ENCODE measurements around the gene DRAXIN. TPM values are rescaled to one million over a fixed set of nuclear protein-coding genes. Genes with fewer than 3 reads are reported as not detected.

The DRAXIN gene
- total and polyA plus RNA-seq, 2 donors (not counting 3 experiments of a cell fraction or from before 2014, with no cell fraction given) = 0.44 to 3.2 TPM

DNA sequence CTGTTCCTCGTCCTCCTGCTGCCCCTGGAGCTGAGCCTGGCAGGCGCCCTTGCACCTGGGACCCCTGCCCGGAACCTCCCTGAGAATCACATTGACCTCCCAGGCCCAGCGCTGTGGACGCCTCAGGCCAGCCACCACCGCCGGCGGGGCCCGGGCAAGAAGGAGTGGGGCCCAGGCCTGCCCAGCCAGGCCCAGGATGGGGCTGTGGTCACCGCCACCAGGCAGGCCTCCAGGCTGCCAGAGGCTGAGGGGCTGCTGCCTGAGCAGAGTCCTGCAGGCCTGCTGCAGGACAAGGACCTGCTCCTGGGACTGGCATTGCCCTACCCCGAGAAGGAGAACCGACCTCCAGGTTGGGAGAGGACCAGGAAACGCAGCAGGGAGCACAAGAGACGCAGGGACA is 14.8 kb downstream of the DRAXIN start:
- Histone ChIP-seq H3K9me3 (replicated peaks; ENCODE audit: control insufficient read depth, insufficient read depth, low read length) (no peaks in the 10 kb centered on the region), H3K27ac (ENCODE audit: insufficient read depth, low read depth, low read length) (no peak overlapping the region), H3K4me1 (ENCODE audit: control insufficient read depth, extremely low read depth, insufficient read depth, low read length) (no peaks in the 10 kb centered on the region), H3K27me3 (ENCODE audit: control insufficient read depth in 2 of 2, insufficient read depth in 2 of 2, low read length in 2 of 2) (peaks cover 4 to 16% of the 10 kb centered on the region in 2 experiments), H4K20me1 (replicated peaks; ENCODE audit: control insufficient read depth, extremely low read depth, insufficient read depth, low read length) (no peaks in the 10 kb centered on the region), H3K9me1 (replicated peaks; ENCODE audit: control insufficient read depth, extremely low read depth, insufficient read depth, low read length) (no peaks in the 10 kb centered on the region), H3K9ac (replicated peaks; ENCODE audit: extremely low read depth, insufficient read depth, low read length) (no peak overlapping the region), H3K4me2 (ENCODE audit: insufficient read depth, low read length) (no peak overlapping the region), H3K4me3 (replicated peaks in 1 of 3; ENCODE audit: insufficient read depth in 1 of 3, low read depth in 1 of 3, low read length in 3 of 3) (no peak overlapping the region), H3K79me2 (ENCODE audit: control insufficient read depth, insufficient read depth, low read length) (no peaks in the 10 kb centered on the region), H3K36me3 (ENCODE audit: control insufficient read depth in 2 of 2, extremely low read depth in 1 of 2, insufficient read depth in 2 of 2, low read length in 2 of 2) (no peaks in the 10 kb centered on the region), H2AFZ (ENCODE audit: low read depth, low read length) (no peak overlapping the region)
- dilution Hi-C loops (cut with MboI; ENCODE audit: extremely low pct_ligation_motif_present, low sequenced_read_pairs) = no loop called here
- ChIA-PET CTCF (interaction anchor here (0.9 to 6.0 kb wide), 3 partner anchors 14 to 669 kb away, joined by 3 to 39 read pairs (median 5); no protein-coding TSS in a partner anchor), POLR2A (no interaction called here)
- DNase-seq (ENCODE audit: low read depth, low spot score) (no peak), FAIRE-seq (no peak)
- TF ChIP-seq POLR2A (IDR thresholded peaks at IDR 0.05; ENCODE audit: low read depth, low read length) (no peak), MYC (IDR thresholded peaks at IDR 0.05; ENCODE audit: low read depth, low read length) (no peak), MAX (IDR thresholded peaks at IDR 0.05; ENCODE audit: insufficient read depth, insufficient read length) (no peak), GATA2 (IDR thresholded peaks at IDR 0.05; ENCODE audit: insufficient read depth, insufficient read length, low read depth, low read length) (no peak), CTCF (IDR thresholded peaks at IDR 0.05; ENCODE audit: extremely low read depth in 1 of 2, insufficient read depth in 1 of 2, low read depth in 1 of 2, low read length in 2 of 2) (no peak), FOS (IDR thresholded peaks at IDR 0.05; ENCODE audit: borderline replicate concordance, insufficient read depth, low read length) (no peak), JUN (IDR thresholded peaks at IDR 0.05; ENCODE audit: borderline replicate concordance, insufficient read depth, insufficient read length, low read depth) (no peak), EZH2 (IDR thresholded peaks at IDR 0.05; ENCODE audit: borderline replicate concordance, low read depth, low read length, severe bottlenecking) (no peak)
- BruUV-seq (replicated peaks) = no TSS peak
- intact Hi-C loops (cut with micrococcal nuclease) = no loop called here
